ENCODE measurements around the gene CCDC82.

CCDC82 gene

DNA sequence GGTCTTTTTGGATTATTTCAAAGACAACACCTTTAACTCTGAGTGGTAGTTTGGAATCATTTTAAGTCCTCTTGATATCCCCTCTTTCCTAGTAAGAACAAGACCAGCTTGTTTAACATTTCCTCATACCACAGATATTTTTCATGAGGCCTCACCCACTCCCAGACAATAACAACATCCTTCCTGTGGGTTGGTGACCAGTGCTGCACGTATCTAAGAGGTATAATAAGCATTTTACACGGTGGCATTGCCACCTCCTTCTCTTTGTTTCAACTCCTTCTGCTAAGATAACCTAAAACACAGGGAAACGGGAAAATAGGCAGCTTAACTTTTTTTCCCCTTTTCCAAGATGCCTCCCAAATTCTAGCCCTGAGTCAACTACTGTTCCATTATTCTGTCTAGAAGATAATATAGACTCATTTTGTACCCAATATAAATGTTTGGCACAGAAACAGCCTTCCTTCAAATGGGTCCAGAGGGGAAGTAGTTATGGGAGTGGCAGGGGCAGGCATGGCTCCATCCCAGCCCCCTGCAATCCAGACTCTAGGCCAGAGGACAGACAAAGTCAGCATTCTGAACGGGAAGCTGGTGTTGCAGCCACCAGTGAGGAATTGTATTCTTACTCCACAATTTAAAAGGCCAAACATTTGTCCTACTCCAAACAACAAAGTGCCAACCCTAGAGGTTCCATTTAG is 75.2 kb downstream of the CCDC82 start:
- H3K27ac ChIP-seq = peak overlapping the region in 19 of 21 experiments; percentile 9 to 76 (median 48)
- no peak overlapping the region for H3K4me3 ChIP-seq

DNA sequence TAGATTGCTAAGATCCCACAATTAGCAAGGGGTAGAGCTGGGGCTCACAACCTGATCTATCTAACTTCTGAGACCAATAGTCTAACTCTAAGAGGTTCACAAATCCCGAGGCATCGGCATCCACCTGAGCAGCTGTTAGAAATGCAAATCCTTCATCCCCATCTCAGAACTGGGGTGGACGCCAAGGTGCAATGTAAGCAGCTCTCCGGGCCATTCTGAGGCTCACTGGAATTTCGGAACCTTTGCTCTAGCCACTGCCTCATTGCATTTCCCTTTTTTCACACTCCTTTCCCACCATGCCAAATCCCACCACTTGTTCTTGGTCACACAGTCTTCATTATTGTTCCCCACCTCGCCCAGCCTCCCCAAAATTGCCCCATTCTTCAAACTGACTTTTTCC is 76.5 kb downstream of the CCDC82 start:
- Histone ChIP-seq H3K27ac (peak overlapping the region in 3 of 21 experiments; percentile 46 to 76 (median 62)), H3K4me3 (no peak overlapping the region)

DNA sequence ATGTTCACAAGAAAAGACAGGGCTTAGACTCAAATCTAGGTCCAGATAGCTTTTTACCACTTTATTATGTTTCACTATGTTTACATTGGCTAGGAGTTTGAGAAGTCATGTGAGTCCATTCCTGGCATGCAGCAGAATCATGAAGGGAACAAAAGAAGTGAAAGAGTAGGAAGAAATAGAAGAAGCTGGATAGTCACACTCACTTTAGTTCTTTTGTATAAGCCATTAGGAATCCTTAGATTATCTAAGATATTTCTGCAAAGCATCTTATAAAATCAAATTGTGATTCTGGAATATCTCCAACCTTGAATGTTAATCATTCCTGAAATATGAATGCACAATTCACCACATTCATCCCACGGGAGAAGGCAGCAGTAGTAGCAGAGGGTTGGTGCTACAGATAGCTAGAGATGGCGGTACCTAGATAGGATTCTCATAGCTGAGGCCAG is 78.6 kb downstream of the CCDC82 start:
- H3K4me3 ChIP-seq = no peak overlapping the region
- H3K27ac ChIP-seq = peak overlapping the region in 8 of 21 experiments; percentile 10 to 39 (median 24)

DNA sequence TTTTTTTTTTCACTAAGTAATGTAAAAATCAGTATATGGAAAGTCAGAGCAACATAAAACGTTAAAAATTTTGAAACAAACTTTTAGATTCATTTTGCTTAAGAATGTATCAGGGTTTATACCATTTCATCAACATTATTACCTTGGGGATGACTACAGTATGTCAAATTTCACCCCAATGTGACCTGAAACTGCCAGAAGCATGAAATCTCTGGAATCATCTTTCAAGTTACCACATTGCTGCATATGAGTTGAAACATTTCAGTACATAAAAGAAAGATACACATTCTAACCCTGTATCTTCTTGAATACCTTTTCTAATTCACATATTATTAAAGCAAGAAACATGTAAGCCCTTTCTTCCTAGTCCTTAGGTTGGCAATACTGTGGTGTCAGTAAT is 79.5 kb downstream of the CCDC82 start:
- Histone ChIP-seq H3K4me3 (no peak overlapping the region), H3K27ac (peak overlapping the region in 1 of 21 experiments; percentile 89)

GRCh38 chr11:96309643-96310017 is 80.1 kb downstream of the CCDC82 start:
- no peak overlapping the region for H3K4me3 ChIP-seq
- peak overlapping the region in 8 of 21 experiments; percentile 5 to 89 (median 33) for H3K27ac ChIP-seq

- peak overlapping the region in 13 of 21 experiments; percentile 14 to 89 (median 72) for H3K27ac ChIP-seq
- H3K4me3 ChIP-seq = no peak overlapping the region
Measured at GRCh38 chr11:96309016-96309642, 80.6 kb downstream of the CCDC82 start.

GRCh38 chr11:96307776-96308140 is 82.0 kb downstream of the CCDC82 start:
- Histone ChIP-seq H3K27ac (peak overlapping the region in 20 of 21 experiments; percentile 59 to 89 (median 78)), H3K4me3 (peak overlapping the region in 2 of 7 experiments; percentile 10 to 16)

GRCh38 chr11:96306933-96307775 is 82.6 kb downstream of the CCDC82 start:
- H3K27ac ChIP-seq = peak overlapping the region in 20 of 21 experiments; percentile 59 to 89 (median 78)
- H3K4me3 ChIP-seq = peak overlapping the region in 2 of 7 experiments; percentile 10 to 16

DNA sequence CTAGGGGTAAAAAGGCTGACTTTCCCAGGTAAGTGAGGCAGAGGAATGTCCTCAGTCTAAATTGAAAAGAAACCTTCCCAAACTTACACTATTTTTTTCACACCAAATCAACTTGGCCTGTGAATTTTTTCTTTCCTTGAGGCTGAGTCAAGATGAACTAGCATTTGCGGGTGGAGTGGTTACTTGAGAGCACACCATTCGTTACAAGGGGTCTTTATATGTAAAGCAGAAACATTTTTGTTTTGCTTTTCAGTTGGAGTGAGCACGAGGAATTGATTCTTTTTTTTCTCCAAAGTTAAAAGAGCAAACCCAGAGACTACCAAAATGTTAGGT is 83.1 kb downstream of the CCDC82 start:
- peak overlapping the region in 19 of 21 experiments; percentile 70 to 89 (median 78) for H3K27ac ChIP-seq
- H3K4me3 ChIP-seq = no peak overlapping the region

- peak overlapping the region in 19 of 21 experiments; percentile 70 to 89 (median 78) for H3K27ac ChIP-seq
- no peak overlapping the region for H3K4me3 ChIP-seq
Measured at GRCh38 chr11:96306071-96306470, 83.6 kb downstream of the CCDC82 start.

DNA sequence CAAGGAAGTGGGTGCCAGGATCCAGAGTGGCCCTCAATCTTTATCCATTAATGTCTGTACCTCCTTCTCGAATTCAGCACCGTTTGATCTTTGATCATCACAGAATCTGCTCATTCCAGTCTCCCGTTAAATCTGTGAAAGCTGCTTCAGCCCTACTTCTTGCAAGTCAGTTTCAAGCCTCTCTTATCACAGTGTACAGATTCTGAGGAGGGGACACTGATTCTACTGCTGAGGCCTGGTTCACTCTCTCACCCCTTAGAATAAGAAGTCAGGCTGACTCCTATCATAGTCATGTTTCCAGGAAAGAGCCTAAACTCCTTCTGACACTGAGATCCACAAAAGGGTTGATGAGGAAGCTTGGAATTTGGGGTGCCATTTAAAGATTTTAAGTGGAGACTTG is 85.7 kb downstream of the CCDC82 start:
- Histone ChIP-seq H3K4me3 (no peak overlapping the region), H3K27ac (peak overlapping the region in 10 of 21 experiments; percentile 3 to 67 (median 45))

- peak overlapping the region in 7 of 21 experiments; percentile 31 to 67 (median 55) for H3K27ac ChIP-seq
- H3K4me3 ChIP-seq = no peak overlapping the region
Measured at GRCh38 chr11:96303064-96303463, 86.6 kb downstream of the CCDC82 start.

Measured in skin epidermis (tissue), 12 donors.